GM19025 (cell line): ENCODE data around the gene LMOD1.

Experiments used
- ATAC-seq: cut with Tn5 transposase; IDR thresholded peaks from one replicate; pipeline ENCODE4 v1.9.1; 2021; ENCODE audit warnings: mild to moderate bottlenecking, low read depth, moderate library complexity; ENCODE audit not compliant: unreplicated experiment

Gene LMOD1

GRCh38 chr1:201895120-201895665 lies 51.2 kb downstream of the LMOD1 start:
- no peak for ATAC-seq

DNA sequence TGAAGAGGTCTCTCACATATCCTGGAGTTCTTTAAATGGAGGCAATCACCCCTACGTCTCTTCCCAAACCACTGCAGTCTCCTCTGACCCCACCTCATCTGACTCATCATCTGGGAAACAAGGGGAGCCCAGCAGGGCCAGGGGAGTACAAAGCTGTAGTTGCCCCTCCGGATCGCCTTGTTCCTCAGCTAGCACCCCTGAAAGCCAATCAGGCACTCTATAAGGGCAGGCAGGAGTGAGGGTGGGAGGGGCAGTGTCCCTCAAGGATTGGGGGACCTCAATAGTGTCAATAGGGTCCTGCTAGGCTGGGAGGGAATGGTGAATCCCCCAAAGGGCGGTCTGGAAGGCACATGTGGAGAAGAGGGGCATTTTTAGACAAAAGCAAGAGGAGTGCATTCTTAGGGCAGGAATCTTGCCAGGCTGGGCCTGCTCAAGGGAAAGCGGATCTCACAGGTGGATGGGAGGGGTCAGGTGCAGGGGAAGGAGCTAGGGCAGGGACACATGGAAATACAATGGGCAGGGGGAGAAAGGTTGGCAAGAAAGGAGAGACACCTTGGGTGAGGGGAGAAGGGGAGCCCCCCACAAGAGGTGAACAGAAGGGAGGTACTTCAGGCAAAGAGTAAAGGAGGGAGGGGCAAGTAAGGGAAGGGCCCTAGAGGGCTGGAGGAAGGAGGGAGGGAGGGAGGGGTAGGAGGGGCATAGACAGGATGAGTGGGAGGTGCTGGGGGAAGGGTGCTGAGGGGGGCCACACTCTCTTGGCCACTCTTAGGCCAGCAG lies 51.8 kb downstream of the LMOD1 start:
- ATAC-seq: no peak

- ATAC-seq: no peak
Observed at GRCh38 chr1:201893431-201893830, 52.9 kb downstream of the LMOD1 start.

DNA sequence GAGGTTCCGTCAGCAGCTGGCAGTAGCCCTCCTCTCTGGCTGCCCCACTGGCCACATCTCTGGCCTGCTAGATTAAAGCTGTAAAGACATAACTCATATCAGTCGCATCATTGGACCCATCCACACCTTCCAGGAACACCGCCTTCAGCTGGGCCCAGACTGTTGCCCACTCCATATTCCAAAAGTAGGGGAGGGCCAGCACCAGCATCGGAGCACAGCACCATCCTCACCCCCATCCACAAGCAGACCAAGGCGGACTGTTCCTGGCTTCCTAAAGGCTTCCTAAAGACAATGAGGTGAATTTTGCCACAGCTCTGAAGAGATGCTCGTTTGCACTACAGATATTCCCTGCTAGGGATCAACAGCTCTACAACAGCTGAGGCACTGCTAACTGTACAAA lies 54.1 kb downstream of the LMOD1 start:
- ATAC-seq: no peak

DNA sequence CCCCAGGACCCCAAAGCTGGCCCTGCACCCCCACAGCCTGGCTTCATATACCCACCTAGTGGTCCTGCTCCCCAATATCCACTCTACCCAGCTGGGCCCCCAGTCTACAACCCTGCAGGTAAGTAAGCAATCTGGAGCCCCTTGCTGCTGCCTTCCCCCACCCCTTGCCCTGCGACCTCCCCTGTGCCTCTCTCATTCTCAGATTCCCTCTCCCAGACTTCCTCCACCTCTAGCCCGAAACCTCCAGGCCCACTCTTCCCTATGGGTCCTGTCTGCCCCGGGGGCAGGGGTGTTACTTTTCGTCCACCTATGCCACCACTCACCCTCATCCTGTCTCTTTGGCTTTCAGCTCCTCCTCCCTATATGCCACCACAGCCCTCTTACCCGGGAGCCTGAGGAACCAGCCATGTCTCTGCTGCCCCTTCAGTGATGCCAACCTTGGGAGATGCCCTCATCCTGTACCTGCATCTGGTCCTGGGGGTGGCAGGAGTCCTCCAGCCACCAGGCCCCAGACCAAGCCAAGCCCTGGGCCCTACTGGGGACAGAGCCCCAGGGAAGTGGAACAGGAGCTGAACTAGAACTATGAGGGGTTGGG lies 54.8 kb downstream of the LMOD1 start:
- no peak for ATAC-seq

DNA sequence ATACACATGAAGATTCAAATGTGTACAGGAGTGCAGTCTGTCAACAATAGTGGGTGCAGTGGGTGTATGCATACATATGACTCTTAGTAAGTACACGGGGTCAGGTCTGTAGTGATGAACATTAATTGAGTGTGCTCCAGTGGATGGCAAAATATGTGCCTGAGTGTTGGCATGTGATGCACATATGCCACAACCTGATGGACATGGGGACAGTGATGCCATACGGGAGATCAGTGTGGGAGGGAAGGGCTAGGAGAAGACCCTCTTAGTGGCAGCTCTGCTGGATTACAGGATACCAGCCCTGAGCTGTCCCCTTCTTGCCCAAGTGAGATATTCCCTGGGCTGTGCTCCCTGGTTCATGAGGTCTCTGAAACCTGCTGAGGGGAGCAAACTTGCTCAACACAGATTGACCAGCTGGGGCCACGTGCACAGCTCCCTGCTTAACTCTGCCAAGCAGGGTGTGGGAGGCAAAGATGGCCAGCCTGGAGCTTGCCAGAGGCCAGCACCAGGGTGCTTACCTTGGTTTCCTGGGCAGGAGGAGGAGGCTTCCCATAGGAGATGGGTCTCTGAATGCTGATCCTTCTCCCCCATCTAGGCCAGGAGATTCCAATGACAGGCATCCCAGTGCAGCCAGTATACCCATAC lies 55.4 kb downstream of the LMOD1 start:
- ATAC-seq: no peak

DNA sequence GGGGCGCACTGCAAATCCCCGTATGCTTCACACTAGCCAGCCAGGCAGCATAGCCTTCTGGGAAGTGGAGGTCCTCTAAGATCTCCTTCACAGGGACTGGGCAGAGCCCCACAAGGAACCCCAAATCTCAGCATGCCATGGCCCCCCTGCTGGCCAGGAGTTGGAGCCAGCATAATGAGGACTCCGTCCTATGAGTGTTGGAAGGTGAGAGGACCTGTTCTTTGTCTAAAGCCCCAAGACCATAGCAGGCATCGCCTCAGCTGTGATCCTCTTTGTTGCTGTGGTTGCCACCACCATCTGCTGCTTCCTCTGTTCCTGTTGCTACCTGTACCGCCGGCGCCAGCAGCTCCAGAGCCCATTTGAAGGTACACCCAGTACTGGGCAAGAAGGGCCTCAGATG lies 56.1 kb downstream of the LMOD1 start:
- ATAC-seq: no peak

DNA sequence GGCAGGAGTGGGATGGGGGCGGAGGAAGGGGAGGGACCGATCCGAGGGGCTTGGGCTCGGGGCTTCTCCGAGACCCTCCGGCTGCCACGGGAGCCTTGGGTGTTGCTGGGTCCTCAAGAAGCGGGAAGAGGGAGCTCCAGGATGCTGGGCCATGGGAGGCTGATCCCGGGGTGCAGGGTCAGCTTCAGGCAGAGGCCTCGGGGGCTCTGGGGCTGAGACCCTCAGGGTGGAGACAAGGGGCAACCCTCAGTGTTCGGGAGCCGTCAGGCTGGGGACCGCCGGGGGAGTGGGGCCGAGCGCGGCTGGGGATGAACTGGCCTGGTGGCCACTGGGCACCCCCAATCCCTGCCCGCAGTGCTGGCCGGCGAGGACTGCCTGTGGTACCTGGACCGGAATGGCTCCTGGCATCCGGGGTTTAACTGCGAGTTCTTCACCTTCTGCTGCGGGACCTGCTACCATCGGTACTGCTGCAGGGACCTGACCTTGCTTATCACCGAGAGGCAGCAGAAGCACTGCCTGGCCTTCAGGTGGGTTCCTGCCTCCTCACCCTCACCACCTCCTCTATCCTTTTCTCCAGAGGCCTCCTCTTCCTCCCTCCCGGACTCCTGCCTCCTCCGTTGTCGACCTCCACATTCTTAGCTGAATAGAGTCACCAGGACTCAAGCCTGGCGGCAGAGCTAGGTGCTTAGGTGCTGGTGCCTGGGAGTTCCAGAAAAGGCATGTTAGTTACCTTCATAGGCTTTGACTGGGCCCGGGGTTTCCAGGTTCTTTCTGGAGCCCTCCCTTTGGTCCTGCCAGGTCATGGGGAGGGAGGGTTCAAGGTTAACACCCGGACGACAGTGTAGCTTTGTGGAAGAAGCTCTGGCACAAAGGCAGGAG lies 57.0 kb downstream of the LMOD1 start:
- no peak for ATAC-seq

GRCh38 chr1:201888282-201889089 lies 57.9 kb downstream of the LMOD1 start, which contains the start of gene SHISA4:
Gene SHISA4 (plus strand): TSS chr1:201888898. CDS start chr1:201888995, 97 bp downstream.
- ATAC-seq: no peak

DNA sequence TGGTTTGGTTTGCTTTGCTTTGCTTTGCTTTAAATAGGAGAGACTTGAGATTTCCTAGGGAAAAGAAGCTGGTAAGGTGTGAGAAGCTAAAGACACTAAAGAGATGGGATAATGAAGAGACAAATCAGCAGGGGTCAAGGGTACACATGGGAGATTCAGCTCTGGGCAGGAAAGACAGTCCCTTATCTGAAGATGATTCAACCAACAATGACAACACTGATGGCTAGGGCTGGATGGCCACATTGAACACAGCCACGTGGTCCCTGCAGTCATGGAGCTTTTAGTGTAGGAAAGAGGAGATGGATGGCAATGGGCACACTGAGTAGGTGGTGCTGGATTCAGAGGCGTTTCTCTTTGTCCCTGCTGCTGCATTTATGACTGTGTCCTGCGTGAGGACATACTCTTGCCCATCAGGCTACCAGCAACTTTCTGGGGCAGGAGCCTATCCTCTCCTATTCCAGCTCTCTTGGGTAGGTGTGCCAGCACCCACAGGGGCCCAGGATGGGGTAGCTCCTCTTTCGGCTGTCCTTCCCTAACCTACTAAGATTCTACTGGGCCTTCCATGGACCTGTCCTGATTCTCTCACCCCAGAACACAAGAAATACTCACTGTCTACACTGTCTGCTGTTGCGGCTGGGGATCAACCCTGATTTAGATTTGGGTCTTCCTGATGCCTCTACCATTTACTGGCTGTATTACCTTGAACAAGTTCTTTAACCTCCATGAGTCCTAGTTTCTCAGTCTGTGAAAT lies 59.1 kb downstream of the LMOD1 start:
- no peak for ATAC-seq

DNA sequence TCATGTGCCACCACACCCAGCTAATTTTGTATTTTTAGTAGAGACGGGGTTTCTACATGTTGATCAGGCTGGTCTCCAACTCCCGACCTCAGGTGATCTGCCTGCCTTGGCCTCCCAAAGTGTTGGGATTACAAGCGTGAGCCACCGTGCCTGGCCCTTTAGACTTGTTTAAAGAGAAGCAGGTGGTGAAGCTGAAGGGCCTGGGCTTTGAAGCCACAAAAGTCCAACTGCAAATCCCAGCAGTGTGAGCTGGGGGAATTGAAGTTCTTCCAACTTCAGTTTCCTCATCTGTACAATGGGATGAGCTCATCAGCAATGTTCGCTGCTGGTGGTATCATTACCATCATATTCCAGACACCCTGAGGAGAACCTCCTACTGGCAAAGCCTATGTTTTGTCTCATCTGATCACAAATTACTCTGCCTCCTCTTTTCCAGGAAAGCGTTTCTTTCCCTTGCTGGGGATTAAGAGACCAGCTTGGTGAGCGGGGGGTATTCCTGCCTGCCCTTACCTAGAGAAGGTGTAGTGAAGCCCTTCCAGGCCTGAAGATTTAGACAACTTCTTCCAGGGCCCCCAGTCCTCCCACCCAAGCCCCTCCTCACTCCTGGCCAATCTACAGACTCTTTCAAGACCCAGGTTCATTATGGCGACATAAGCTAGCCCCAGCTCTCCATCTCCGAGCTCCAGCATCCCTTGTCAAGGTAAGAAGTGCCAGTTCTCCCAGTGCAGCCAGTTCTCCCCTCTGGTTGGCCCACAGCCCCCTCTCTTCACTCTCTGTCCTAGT lies 60.1 kb downstream of the LMOD1 start:
- no peak for ATAC-seq

- ATAC-seq: no peak
Observed at GRCh38 chr1:201885531-201886075, 60.7 kb downstream of the LMOD1 start.

DNA sequence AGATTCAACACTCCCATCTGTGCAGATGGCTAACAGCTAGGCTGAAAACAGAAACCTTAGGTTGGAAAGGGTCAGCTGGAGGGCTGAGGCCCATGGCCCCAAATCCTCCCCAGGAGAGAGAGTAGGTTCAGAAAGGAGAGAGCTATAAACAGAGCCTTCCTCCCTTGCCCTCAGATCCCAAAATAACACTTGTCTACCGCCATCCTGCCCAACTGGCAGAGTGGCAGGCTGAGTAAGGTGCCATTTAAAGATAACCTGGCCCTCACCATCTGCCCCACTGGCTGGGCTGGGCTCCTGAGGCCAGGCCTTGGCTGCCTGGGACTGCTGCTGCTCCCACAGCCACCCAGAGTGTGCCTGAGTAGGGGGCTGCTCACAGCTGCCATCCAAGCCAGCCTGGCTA lies 61.9 kb downstream of the LMOD1 start:
- ATAC-seq: no peak

DNA sequence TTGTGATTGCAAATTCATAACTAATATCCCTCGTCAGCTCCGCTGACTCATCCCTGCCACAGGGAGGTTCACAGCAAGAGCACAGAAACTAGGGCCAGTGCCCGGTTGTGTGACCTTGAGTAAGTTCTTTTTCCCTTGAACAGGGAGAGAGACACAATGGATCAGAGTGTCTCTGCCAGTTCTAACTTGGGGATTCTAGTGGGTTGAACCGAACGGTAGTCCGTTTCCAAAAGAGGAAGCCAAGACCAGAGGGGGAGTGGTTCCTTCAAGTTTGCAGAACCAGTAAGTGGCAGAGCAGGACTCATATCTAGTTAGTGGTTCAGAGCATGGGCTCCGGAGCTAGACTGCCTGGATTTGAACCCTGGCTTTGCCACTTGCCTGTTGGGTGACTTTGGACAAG lies 62.6 kb downstream of the LMOD1 start:
- ATAC-seq: no peak

DNA sequence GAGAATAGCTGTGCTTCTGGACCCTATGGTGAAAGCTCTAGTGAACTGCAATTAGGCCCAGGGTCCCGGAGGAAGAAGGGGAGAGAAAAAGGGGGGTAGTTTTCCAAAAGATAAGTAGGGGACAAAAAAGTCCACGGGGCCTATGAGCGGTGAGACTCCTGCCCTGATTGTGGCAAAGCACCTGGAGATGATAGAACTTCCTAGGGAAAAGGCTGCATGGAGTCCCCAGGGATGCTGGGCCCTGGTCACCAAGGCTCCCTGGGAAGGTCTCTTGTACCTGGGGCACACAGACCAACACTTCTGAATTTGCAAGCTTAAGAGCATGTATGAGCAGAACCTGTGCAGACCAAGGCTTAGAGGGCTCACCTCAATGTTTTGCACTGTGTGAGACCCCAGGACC lies 63.1 kb downstream of the LMOD1 start:
- no peak for ATAC-seq

- ATAC-seq: no peak
Observed at GRCh38 chr1:201882665-201883132, 63.6 kb downstream of the LMOD1 start.

- no peak for ATAC-seq
Observed at GRCh38 chr1:201881617-201882016, 64.7 kb downstream of the LMOD1 start.
